Mucosa of stomach (tissue), 1 donor: ENCODE results near the gene ADGRB2.

Source experiments
- H3K27me3 ChIP-seq: one replicate; pipeline ENCODE4 v1.7.0; 2013; ENCODE audit warnings: mild to moderate bottlenecking, low read length; ENCODE audit not compliant: control insufficient read depth, insufficient read depth
- H3K36me3 ChIP-seq: one replicate; pipeline ENCODE4 v1.7.0; 2013; ENCODE audit warnings: low read length; ENCODE audit not compliant: control insufficient read depth, insufficient read depth
- H3K4me1 ChIP-seq: one replicate; pipeline ENCODE4 v1.7.0; 2013; ENCODE audit warnings: mild to moderate bottlenecking, low read length; ENCODE audit not compliant: control insufficient read depth, insufficient read depth
- H3K4me3 ChIP-seq: one replicate; pipeline ENCODE4 v1.7.0; 2013; ENCODE audit warnings: low read length
- H3K9ac ChIP-seq: one replicate; pipeline ENCODE4 v1.7.0; 2013; ENCODE audit warnings: mild to moderate bottlenecking, low read length, moderate library complexity
- H3K9me3 ChIP-seq: one replicate; pipeline ENCODE4 v1.7.0; 2013; ENCODE audit warnings: mild to moderate bottlenecking, low read length, moderate library complexity; ENCODE audit not compliant: control insufficient read depth
- donor health status: Pancreatic carcinoma.

ADGRB2 gene

DNA sequence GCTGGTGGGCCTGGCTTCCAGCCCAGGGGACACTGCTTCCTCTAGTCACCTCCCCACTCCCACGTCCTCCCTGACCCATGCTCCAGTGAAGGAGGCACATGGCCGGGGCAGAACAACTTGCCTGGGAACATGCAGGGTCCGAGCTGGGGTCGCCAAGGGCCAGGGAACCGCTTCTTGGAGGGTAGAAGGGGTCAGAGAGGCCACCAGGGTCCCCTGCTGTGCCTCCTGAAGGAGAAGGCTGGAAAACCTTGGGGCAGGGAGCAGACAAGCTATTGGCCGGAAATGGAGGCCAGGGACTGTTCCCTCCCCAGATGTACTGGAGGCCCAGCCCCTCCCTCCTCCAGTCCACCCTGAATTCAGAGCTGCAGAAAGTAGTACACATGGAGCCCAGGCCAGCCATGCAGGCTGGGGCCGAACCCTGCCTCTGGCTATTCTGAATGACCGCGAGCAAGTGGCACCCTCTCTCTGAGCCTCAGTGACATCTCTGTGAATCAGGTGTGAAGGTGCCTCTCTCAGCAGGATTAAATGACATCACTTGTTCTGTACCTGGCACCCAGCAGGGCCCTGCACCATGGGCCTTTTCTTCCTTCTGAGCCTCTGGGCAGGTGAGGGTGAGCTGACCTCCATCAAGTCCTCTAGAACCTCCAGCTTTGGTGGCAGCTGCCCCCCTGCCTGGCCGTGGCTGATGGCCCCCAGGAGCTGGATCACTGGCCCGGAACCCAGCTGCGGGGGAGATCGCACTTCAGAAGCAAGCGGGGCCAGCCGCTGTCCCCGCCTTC, 35.9 kb upstream of the ADGRB2 start:
- Histone ChIP-seq H3K4me1 (peaks cover 7% of the 10 kb centered on the region), H3K4me3 (no peak overlapping the region), H3K27me3 (peaks cover 8% of the 10 kb centered on the region), H3K9me3 (no peaks in the 10 kb centered on the region), H3K9ac (no peak overlapping the region), H3K36me3 (no peaks in the 10 kb centered on the region)

DNA sequence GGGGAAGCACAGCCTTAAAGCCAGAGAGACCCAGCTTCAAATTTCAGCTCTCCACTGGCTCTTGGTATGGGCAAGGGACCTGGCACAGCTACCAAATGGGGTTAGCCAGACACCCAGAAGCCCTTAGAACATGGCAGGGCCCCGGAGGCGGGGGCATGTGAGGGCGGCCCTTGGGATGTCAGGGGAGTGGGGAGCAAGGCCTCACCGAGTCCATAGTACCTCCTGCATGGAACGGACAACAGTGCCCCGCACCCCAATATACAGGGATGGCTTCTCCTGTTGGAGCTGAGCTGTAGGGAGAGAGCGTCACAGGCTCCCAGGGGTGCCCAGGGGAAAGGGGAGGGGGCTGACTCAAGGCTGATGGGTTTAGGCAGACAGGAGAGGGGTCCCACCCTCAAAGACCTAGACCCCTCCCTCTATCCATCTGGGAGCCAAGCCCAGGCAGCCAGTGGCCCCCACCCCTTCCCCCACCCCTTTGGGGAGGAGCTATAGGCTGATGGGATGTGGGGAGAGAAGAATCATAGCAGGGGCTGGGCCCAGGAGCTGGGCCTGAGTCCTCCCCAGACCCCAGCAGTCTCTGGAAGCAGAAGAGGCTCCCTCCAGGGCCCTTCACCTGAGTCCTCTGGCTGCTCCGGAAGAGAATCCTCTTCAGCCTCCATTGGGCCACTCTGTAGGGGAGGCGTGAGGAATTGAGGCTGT, 35.2 kb upstream of the ADGRB2 start:
- H3K4me3 ChIP-seq = no peak overlapping the region
- no peak overlapping the region for H3K9ac ChIP-seq
- H3K36me3 ChIP-seq = no peaks in the 10 kb centered on the region
- H3K4me1 ChIP-seq = peaks cover 7% of the 10 kb centered on the region
- H3K27me3 ChIP-seq = peaks cover 8% of the 10 kb centered on the region
- H3K9me3 ChIP-seq = no peaks in the 10 kb centered on the region

DNA sequence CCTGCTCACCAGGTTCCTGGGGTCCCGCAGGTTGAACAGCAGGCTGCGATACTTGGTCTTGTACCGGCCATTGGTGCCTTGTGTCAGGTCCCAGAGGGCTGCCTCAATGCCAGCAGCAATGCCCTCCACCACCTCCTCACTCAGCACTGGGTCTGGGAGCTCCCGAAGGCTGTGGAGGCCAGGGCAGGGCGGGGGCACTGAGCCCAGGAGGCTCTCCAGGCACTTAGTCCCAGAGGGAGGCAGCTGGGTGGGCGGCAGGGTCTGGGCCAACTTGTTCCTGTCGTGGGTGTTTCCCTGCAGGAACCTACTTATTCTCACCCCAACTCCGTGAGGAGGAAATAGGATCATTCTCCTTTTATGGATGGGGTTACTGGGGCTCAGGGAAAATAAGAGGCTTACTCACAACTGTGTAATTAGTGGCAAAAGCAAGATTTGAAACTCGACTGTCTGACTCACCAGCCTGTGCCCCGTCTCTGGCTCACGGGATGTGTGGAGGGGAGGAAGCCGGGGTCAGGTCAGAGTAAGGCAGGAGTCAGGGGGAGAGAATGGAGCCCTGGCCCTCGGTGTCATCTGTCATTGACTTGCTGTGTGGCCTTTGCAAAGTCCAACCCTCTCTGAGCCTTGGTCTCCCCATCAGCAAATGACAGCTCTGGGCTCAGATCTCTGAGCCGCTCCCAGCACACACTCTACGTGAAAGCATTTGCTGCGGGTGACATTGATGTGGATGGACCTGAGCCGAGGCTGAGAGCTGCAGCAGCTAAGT, 34.5 kb upstream of the ADGRB2 start:
- H3K9ac ChIP-seq = no peak overlapping the region
- H3K27me3 ChIP-seq = peaks cover 8% of the 10 kb centered on the region
- no peaks in the 10 kb centered on the region for H3K36me3 ChIP-seq
- H3K4me1 ChIP-seq = peaks cover 7% of the 10 kb centered on the region
- no peak overlapping the region for H3K4me3 ChIP-seq
- H3K9me3 ChIP-seq = no peaks in the 10 kb centered on the region

DNA sequence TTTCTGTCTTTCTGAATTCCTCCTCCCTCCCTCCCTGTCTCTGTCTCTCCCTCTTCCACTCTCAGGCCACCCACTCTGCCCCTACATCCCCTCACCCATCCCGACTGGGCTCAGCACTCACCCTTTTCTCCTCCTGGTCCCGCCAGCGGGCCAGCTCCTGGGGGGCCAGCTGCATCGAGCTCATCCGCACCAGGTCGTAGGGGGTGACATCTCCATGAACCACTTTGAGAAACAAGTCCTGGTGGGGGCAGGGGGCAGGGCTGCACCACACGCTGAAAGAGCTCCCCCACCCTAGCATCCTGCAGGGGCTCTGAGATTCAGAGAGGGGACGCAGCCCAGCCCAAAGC, 33.9 kb upstream of the ADGRB2 start:
- Histone ChIP-seq H3K27me3 (peaks cover 8% of the 10 kb centered on the region), H3K4me3 (no peak overlapping the region), H3K4me1 (peaks cover 7% of the 10 kb centered on the region)

DNA sequence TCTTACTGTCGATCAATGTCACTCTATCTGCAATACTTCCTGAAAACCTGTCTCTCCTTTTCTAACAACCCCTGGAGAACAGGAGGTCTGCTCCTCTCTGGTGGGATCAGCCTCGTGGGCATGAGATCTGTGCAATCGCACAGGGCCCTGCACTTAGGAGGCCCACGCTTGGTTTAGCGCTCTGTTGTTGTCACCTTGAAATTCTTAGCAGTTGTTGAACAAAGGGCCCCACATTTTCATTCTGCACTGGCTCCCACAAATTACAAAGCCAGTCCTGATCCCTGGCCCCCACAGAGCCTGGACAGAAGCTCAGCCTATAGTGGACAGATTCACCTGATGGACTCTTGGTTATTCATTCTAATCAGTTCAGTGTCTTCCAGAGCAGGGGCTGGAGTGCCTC, 33.1 kb upstream of the ADGRB2 start:
- no peak overlapping the region for H3K4me3 ChIP-seq

More for the DNA sequence above, 33.9 kb upstream of the ADGRB2 start:
- H3K9me3 ChIP-seq = no peaks in the 10 kb centered on the region
- H3K36me3 ChIP-seq = no peaks in the 10 kb centered on the region
- H3K9ac ChIP-seq = no peak overlapping the region

DNA sequence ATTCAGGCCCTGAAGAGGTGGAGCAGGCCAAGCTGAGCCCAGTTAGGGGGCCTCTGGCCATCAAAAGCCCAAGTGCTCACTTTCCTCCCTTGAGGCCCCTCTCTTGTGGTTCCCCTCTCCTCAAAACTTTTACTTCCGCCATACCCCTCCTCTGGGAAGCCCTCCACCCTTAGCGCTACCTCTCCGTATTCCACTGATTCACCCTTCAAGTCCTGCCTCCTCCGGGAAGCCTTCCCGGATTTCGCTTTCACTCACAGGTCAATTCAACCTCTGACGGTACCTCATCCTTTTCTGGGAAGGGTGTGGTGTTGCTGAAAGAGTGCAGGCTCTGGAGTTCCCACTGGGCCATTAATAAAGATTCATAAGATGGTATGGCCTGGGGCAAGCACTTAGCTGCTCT, 32.6 kb upstream of the ADGRB2 start:
- H3K9me3 ChIP-seq = no peaks in the 10 kb centered on the region
- H3K27me3 ChIP-seq = peaks cover 8% of the 10 kb centered on the region
- no peaks in the 10 kb centered on the region for H3K36me3 ChIP-seq
- H3K9ac ChIP-seq = no peak overlapping the region
- no peak overlapping the region for H3K4me3 ChIP-seq
- H3K4me1 ChIP-seq = peaks cover 7% of the 10 kb centered on the region

More for the DNA sequence above, 33.1 kb upstream of the ADGRB2 start:
- Histone ChIP-seq H3K4me1 (peaks cover 7% of the 10 kb centered on the region), H3K27me3 (peaks cover 8% of the 10 kb centered on the region), H3K9ac (no peak overlapping the region), H3K9me3 (no peaks in the 10 kb centered on the region), H3K36me3 (no peaks in the 10 kb centered on the region)

DNA sequence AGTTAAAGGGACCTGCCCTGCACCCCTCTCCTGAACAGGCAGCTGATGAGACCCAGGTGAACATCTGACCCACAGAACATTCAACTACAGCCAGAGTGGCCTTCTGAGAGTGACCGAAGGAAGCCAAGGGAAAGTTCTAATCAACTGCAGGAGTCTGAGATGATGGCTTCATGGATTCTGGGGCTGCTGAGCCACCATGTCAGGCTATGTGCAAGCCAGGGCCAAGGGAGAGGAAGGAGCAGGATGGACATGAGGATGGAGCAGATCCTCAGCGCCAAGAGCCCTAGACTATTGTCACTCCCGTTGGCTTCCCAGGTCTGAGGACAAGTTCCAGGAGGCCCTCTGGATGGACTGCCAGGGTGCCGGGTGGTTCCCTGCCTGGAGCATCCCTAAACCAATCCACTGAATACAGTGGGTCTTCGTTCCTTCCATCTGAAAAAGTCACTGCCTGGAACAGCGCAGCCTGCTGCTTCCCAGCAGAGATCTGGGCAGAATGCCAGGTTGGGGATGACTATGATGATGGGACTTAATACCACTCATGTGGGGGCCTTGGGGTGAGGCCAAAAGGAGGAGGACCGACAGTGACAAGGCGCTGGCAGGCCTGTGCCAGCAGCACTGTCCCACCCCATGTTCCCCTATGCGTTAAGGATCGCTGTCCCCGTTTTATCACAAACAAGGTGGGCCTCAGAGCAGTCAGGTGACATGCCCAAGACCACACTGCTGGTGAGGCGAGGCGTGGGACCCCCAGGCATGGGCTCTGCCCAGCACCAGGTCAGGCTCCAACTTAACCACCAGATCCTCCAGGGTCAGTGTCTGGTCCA, 31.9 kb upstream of the ADGRB2 start:
- H3K36me3 ChIP-seq = no peaks in the 10 kb centered on the region
- H3K9ac ChIP-seq = no peak overlapping the region
- H3K27me3 ChIP-seq = peaks cover 8% of the 10 kb centered on the region
- peaks cover 7% of the 10 kb centered on the region for H3K4me1 ChIP-seq
- no peaks in the 10 kb centered on the region for H3K9me3 ChIP-seq
- H3K4me3 ChIP-seq = no peak overlapping the region

DNA sequence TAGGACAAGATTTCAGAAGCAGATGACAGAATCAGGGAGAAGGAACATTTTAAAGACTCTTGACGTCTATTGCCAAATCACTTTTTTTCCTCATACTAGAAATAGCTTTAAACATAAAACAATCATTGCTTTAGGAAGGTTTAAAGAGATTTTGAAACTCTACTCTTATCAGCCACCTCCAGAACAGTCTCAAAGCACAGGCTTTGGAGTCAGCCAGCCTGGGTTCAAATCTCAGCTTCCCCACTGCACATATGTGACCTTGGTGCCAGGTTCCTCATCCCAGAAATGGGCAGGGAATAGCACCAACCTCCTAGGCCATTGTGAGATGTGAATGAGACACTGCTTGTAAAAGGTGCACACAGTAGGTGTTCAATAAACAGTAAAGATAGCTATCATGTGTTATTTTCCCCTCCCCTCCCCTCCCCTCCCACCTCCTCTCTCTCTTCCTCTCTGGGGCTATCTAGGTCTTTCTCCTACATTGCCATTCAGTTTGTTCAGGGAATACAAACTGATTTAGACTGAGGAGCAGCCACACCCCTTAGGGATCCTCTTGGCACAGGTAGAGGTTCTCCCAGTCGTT, 31.0 kb upstream of the ADGRB2 start:
- peaks cover 8% of the 10 kb centered on the region for H3K27me3 ChIP-seq
- H3K9me3 ChIP-seq = no peaks in the 10 kb centered on the region
- no peaks in the 10 kb centered on the region for H3K36me3 ChIP-seq
- H3K4me1 ChIP-seq = peaks cover 7% of the 10 kb centered on the region
- H3K9ac ChIP-seq = no peak overlapping the region
- no peak overlapping the region for H3K4me3 ChIP-seq

DNA sequence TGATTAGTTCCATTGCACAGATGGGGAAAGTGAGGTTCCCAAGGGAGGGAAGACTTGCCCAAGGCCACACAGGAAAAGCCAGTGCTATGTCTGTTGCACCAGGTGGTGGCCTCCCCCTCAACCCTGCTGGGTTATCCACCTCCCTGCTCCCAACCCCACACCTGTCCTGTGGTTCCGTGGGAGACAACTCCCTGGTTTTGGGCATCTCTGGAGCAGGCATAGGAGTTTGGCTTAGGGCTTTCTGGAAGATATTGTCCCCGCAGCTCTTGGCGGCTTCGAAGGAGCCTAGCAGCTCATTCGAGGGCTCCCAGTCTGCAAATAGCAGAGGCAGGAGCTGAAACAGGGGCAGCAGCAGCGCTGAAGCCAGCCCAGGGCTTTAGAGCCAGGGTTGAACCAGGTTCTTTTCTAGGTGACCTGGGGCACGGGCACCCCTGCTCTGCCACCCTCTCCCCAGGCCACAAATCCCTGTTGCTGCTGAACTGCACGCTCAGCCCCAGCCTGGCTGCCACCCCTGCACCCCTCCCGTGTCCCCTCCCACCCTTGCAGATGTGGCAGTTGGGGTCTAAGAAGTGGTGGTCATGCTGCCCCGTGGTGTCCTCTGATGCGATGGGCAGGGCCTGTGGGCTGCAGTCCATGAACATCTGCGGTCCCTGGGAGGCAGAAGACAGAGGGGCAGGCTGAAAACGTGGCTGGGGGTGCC, 29.6 kb upstream of the ADGRB2 start:
- Histone ChIP-seq H3K4me1 (peaks cover 6% of the 10 kb centered on the region), H3K4me3 (no peak overlapping the region)

DNA sequence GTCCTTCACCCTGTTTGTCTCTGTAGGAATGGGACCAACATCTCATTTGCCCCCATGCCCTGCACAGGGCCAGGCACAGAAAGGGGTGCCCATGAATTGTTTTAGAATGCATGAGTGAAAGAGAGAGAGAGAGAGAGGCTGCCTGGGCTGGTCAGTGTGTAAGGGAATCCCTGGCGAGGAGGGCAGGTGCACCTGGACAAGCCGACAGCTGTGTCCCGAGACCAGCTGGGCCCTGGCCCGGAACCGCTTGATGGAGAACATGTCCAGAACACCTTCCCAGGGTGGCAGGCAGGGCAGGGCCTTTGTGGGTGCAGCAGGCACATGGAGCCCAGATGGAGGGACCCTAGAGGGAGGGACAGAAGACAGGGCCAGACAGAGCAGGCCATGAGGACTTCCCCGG, 28.9 kb upstream of the ADGRB2 start:
- Histone ChIP-seq H3K4me3 (no peak overlapping the region), H3K4me1 (peaks cover 9% of the 10 kb centered on the region), H3K36me3 (no peaks in the 10 kb centered on the region), H3K27me3 (no peaks in the 10 kb centered on the region), H3K9me3 (no peaks in the 10 kb centered on the region), H3K9ac (no peak overlapping the region)

More for the DNA sequence above, 29.6 kb upstream of the ADGRB2 start:
- H3K36me3 ChIP-seq = no peaks in the 10 kb centered on the region
- no peak overlapping the region for H3K9ac ChIP-seq
- peaks cover 5% of the 10 kb centered on the region for H3K27me3 ChIP-seq
- no peaks in the 10 kb centered on the region for H3K9me3 ChIP-seq

DNA sequence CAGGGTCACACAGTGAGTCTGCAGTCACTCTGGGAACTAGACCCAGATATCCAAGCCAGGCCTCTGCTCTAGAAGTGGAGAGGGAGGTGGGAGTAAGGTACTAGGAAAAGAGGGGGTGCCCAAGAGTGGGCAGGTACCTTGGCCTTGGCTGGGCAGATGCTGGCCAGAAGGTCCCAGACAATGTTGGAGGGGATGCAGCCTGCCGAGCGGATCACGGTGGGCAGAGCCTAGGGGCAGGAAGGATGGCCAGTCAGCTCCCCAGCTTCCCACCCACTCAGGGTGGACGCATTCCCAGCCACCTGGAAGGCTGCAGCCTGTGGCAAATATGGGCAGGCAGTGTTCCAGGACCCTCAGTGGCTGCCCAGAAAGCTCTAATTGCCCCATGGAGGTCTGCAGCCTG, 28.4 kb upstream of the ADGRB2 start:
- H3K36me3 ChIP-seq = no peaks in the 10 kb centered on the region
- no peak overlapping the region for H3K9ac ChIP-seq
- H3K9me3 ChIP-seq = no peaks in the 10 kb centered on the region
- peaks cover 13% of the 10 kb centered on the region for H3K4me1 ChIP-seq
- H3K4me3 ChIP-seq = no peak overlapping the region
- H3K27me3 ChIP-seq = no peaks in the 10 kb centered on the region
